Astrocyte (in vitro differentiated cells and primary cell): Measurements from ENCODE around the gene ANKRD29. TPM values are rescaled to one million over a fixed set of nuclear protein-coding genes. Genes with fewer than 3 reads are reported as not detected.

Experiments used
- DNase-seq: peaks from one replicate; pipeline ENCODE4 v3.0.0-alpha.2; 2010; ENCODE audit warnings: low read depth
- FAIRE-seq: peaks from 2 replicates; lab custom pipeline; 2011; peaks lifted over from hg19 to GRCh38; lab: Jason Lieb, UNC
- H2AFZ ChIP-seq: 2 replicates; pipeline ENCODE4 v1.6.0; 2012; ENCODE audit warnings: low read depth, low read length, inconsistent platforms
- H3K27ac ChIP-seq: 2 replicates; pipeline ENCODE4 v1.5.1; 2011; ENCODE audit warnings: low read depth, low read length, inconsistent platforms
- H3K27me3 ChIP-seq: 2 replicates; pipeline ENCODE4 v1.6.0; 2011; ENCODE audit warnings: low read length, inconsistent platforms; ENCODE audit not compliant: insufficient read depth
- H3K36me3 ChIP-seq: 2 replicates; pipeline ENCODE4 v1.5.1; 2011; ENCODE audit warnings: low read length, inconsistent platforms; ENCODE audit not compliant: insufficient read depth
- H3K4me1 ChIP-seq: 2 replicates; pipeline ENCODE4 v1.5.1; 2011; ENCODE audit warnings: low read length, inconsistent platforms; ENCODE audit not compliant: insufficient read depth
- H3K4me2 ChIP-seq: 2 replicates; pipeline ENCODE4 v1.6.0; 2012; ENCODE audit warnings: low read length, inconsistent platforms
- H3K4me3 ChIP-seq: 2 replicates; pipeline ENCODE4 v1.5.1; 2011; ENCODE audit warnings: low read depth, mild to moderate bottlenecking, low read length, inconsistent platforms; ENCODE audit not compliant: insufficient read depth
- H3K79me2 ChIP-seq: 2 replicates; pipeline ENCODE4 v1.6.0; 2012; ENCODE audit warnings: mild to moderate bottlenecking, low read length, inconsistent platforms; ENCODE audit not compliant: insufficient read depth
- H3K9ac ChIP-seq: 2 replicates; pipeline ENCODE4 v1.6.0; 2012; ENCODE audit warnings: mild to moderate bottlenecking, low read length, inconsistent platforms
- H3K9me3 ChIP-seq: 2 replicates; pipeline ENCODE4 v1.5.1; 2012; ENCODE audit warnings: low read depth, mild to moderate bottlenecking, low read length, inconsistent platforms; ENCODE audit not compliant: insufficient read depth
- H4K20me1 ChIP-seq: 2 replicates; pipeline ENCODE4 v1.6.0; 2012; ENCODE audit warnings: low read length, inconsistent platforms; ENCODE audit not compliant: insufficient read depth
- H3K27ac Mint-ChIP-seq: one replicate; pipeline ENCODE4 v1.8.0; 2021; ENCODE audit warnings: mild to moderate bottlenecking, mixed read lengths; ENCODE audit not compliant: unreplicated experiment
- H3K27me3 Mint-ChIP-seq: one replicate; pipeline ENCODE4 v1.8.0; 2021; ENCODE audit warnings: low read depth, mixed read lengths; ENCODE audit not compliant: unreplicated experiment
- H3K36me3 Mint-ChIP-seq: one replicate; pipeline ENCODE4 v1.8.0; 2021; ENCODE audit warnings: low read depth, mixed read lengths; ENCODE audit not compliant: unreplicated experiment
- H3K4me1 Mint-ChIP-seq: one replicate; pipeline ENCODE4 v1.8.0; 2021; ENCODE audit warnings: low read depth, mixed read lengths; ENCODE audit not compliant: unreplicated experiment
- H3K4me3 Mint-ChIP-seq: one replicate; pipeline ENCODE4 v1.8.0; 2021; ENCODE audit warnings: mild to moderate bottlenecking, moderate library complexity, mixed read lengths; ENCODE audit not compliant: unreplicated experiment
- H3K9me3 Mint-ChIP-seq: one replicate; pipeline ENCODE4 v1.8.0; 2021; ENCODE audit warnings: mild to moderate bottlenecking, mixed read lengths; ENCODE audit not compliant: unreplicated experiment
- CTCF ChIP-seq: IDR thresholded peaks from 2 replicates; pipeline ENCODE4 v1.5.1; 2011; ENCODE audit warnings: low read depth, mild to moderate bottlenecking, inconsistent platforms, low read length, moderate library complexity; ENCODE audit not compliant: insufficient read depth
- EZH2 ChIP-seq: IDR thresholded peaks from 2 replicates; pipeline ENCODE4 v1.6.1; 2012; ENCODE audit warnings: mild to moderate bottlenecking, low read length, inconsistent platforms; ENCODE audit not compliant: insufficient read depth
- total RNA-seq: library from RNA; stranded (reverse); gene quantifications from 2 replicates; pipeline ENCODE4 v1.2.1, GENCODE V29; 2021

Gene ANKRD29
- total RNA-seq, 1 donor from 2014 or later, result 0.75 TPM

- no peak overlapping the region for H3K27ac Mint-ChIP-seq
- H3K4me3 Mint-ChIP-seq, result no peak overlapping the region
- H3K9ac ChIP-seq, result no peak overlapping the region
- no peaks in the 10 kb centered on the region for H3K36me3 Mint-ChIP-seq
- H3K79me2 ChIP-seq, result no peaks in the 10 kb centered on the region
- peaks cover 46% of the 10 kb centered on the region for H3K27me3 Mint-ChIP-seq
- no peaks in the 10 kb centered on the region for H4K20me1 ChIP-seq
- peaks cover 12% of the 10 kb centered on the region for H3K27me3 ChIP-seq
- TF ChIP-seq EZH2, result no peak
- peaks cover 2% of the 10 kb centered on the region for H3K9me3 Mint-ChIP-seq
- no peak overlapping the region for H3K4me2 ChIP-seq
- H2AFZ ChIP-seq, result no peak overlapping the region
- H3K4me1 Mint-ChIP-seq, result peaks cover 7% of the 10 kb centered on the region
- no peak for FAIRE-seq
- no peaks in the 10 kb centered on the region for H3K36me3 ChIP-seq
- no peaks in the 10 kb centered on the region for H3K9me3 ChIP-seq
- DNase-seq, result no peak
- no peak overlapping the region for H3K27ac ChIP-seq
- peaks cover 4% of the 10 kb centered on the region for H3K4me1 ChIP-seq
- H3K4me3 ChIP-seq, result no peak overlapping the region
These were observed 14.3 kb downstream of the ANKRD29 start for GRCh38 chr18:23648456-23648855.

- Mint-ChIP-seq H3K27me3 (peaks cover 49% of the 10 kb centered on the region), H3K4me3 (no peak overlapping the region), H3K4me1 (peaks cover 5% of the 10 kb centered on the region), H3K27ac (no peak overlapping the region), H3K9me3 (peaks cover 5% of the 10 kb centered on the region), H3K36me3 (no peaks in the 10 kb centered on the region)
- no peak overlapping the region for H3K9ac ChIP-seq
- H3K79me2 ChIP-seq, result no peaks in the 10 kb centered on the region
- H3K4me1 ChIP-seq, result peaks cover 4% of the 10 kb centered on the region
- no peak overlapping the region for H3K27ac ChIP-seq
- FAIRE-seq (no peak), DNase-seq (no peak)
- H2AFZ ChIP-seq, result no peak overlapping the region
- H3K36me3 ChIP-seq, result no peaks in the 10 kb centered on the region
- H3K27me3 ChIP-seq, result peaks cover 21% of the 10 kb centered on the region
- H3K9me3 ChIP-seq, result no peaks in the 10 kb centered on the region
- no peak overlapping the region for H3K4me3 ChIP-seq
- no peak for TF ChIP-seq CTCF
- TF ChIP-seq EZH2, result no peak
- H3K4me2 ChIP-seq, result no peak overlapping the region
- no peaks in the 10 kb centered on the region for H4K20me1 ChIP-seq
These were observed 16.4 kb downstream of the ANKRD29 start for GRCh38 chr18:23646282-23646681.

- Histone ChIP-seq H3K4me3 (no peak overlapping the region), H3K9me3 (peaks cover 4% of the 10 kb centered on the region), H3K36me3 (no peaks in the 10 kb centered on the region), H3K79me2 (no peaks in the 10 kb centered on the region), H3K4me1 (no peaks in the 10 kb centered on the region), H3K9ac (no peak overlapping the region), H2AFZ (no peak overlapping the region), H3K27me3 (peaks cover 23% of the 10 kb centered on the region), H4K20me1 (no peaks in the 10 kb centered on the region), H3K27ac (no peak overlapping the region), H3K4me2 (no peak overlapping the region)
- H3K36me3 Mint-ChIP-seq, result no peaks in the 10 kb centered on the region
- H3K27me3 Mint-ChIP-seq, result peaks cover 49% of the 10 kb centered on the region
- TF ChIP-seq CTCF (no peak), EZH2 (no peak)
- DNase-seq (no peak), FAIRE-seq (no peak)
- H3K27ac Mint-ChIP-seq, result no peak overlapping the region
- H3K4me1 Mint-ChIP-seq, result no peaks in the 10 kb centered on the region
- no peak overlapping the region for H3K4me3 Mint-ChIP-seq
- peaks cover 5% of the 10 kb centered on the region for H3K9me3 Mint-ChIP-seq
These were observed 17.0 kb downstream of the ANKRD29 start for GRCh38 chr18:23645568-23646175.
